Fibroblast of pulmonary artery (primary cell): Measurements from ENCODE around the gene GPR139.

Experiments
- DNase-seq: peaks from one replicate; pipeline ENCODE4 v3.0.0-alpha.2; 2010; ENCODE audit warnings: low read depth
- H3K4me3 ChIP-seq: replicated peaks from 2 replicates; pipeline ENCODE4 v1.5.1; 2011; ENCODE audit warnings: low read depth, mild to moderate bottlenecking, control low read depth, low read length, moderate library complexity
- TF ChIP-seq, protein P1 (sequence below): IDR thresholded peaks from 2 replicates; pipeline ENCODE4 v1.5.1; 2011; ENCODE audit warnings: mild to moderate bottlenecking, control low read depth, low read length, inconsistent platforms; ENCODE audit errors: missing control alignments

The GPR139 gene

GRCh38 chr16:20073203-20074098, at the start of gene GPR139:
TSS of gene GPR139 (minus strand) at chr16:20073890. CDS start at chr16:20073616, 274 bp downstream.
- no peak within 1 kb of the TSS for H3K4me3 ChIP-seq
- DNase-seq, result no peak
- TF ChIP-seq, protein P1, sequence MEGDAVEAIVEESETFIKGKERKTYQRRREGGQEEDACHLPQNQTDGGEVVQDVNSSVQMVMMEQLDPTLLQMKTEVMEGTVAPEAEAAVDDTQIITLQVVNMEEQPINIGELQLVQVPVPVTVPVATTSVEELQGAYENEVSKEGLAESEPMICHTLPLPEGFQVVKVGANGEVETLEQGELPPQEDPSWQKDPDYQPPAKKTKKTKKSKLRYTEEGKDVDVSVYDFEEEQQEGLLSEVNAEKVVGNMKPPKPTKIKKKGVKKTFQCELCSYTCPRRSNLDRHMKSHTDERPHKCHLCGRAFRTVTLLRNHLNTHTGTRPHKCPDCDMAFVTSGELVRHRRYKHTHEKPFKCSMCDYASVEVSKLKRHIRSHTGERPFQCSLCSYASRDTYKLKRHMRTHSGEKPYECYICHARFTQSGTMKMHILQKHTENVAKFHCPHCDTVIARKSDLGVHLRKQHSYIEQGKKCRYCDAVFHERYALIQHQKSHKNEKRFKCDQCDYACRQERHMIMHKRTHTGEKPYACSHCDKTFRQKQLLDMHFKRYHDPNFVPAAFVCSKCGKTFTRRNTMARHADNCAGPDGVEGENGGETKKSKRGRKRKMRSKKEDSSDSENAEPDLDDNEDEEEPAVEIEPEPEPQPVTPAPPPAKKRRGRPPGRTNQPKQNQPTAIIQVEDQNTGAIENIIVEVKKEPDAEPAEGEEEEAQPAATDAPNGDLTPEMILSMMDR, result no peak

GRCh38 chr16:20122011-20122410, 48.3 kb upstream of the GPR139 start:
- TF ChIP-seq, protein P1, result no peak
- no peak for DNase-seq
- H3K4me3 ChIP-seq, result no peak overlapping the region

GRCh38 chr16:20114356-20114755, 40.7 kb upstream of the GPR139 start:
- no peak for DNase-seq
- H3K4me3 ChIP-seq, result no peak overlapping the region
- TF ChIP-seq, protein P1, result no peak

DNA sequence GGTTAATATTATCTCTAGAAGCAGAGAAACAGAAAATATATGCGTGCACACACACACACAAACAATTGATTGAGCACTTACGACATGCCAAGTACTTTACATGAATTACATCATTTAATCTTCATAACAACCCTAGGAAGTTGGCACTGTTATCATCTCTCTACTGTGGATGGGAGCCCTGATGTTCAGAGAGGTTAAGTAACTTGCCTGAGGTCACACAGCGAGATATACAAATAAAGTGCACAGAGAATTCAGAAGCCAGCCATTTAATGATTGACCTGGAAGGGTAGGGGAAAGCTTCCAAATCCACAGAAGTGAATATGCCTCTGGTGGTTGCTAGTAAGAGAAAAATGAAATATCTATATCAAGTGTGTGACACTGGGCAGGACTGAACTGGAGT, 37.5 kb upstream of the GPR139 start:
- H3K4me3 ChIP-seq, result no peak overlapping the region
- DNase-seq, result no peak
- TF ChIP-seq, protein P1, result no peak

DNA sequence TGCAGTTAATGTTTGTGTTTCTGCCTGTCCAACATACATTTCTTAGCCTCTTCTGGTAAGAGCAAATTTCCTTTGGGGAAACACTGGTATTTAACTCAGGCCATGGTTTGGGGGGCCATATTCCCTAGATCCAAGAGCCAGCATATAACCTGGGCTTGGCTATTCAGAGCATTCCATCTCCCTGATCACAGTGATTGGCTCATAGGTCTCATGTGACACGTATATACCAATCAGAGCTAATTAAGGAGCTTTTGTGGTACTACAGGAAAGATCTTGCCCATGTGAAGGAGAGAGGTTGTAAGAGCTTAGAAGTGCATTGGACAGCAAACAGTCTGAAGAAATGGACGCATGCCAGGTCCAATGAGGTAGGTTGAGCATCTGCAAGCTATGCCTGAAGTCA, 33.4 kb upstream of the GPR139 start:
- DNase-seq, result no peak
- no peak overlapping the region for H3K4me3 ChIP-seq
- TF ChIP-seq, protein P1, result no peak

DNA sequence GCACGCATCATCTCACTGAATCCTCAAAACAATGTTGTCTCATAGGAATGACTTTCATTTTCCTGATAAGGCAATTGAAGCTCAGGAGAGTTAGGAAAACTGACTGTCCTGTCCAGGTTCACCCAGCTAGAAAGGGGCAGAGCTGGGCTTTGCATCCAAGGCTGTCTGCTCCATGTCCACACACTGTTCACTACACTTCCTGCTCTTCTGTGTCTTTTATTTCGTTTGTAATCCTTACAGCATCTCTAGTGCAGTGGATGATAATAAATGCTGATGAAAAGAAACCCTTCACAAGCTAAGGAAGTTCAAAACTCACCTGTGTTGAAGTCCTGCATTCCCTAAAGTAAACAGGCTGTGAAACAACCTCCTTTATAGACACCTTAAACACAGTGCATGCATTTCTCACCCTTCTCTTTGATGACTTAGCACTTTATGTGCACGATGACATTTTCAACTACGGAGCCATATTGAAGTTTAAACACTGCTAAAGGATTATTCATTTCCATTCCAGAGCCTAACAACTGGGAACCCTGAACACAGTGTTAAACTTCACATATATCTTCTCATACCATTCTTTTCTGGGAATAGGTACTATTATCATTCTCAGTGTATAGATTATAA, 31.0 kb upstream of the GPR139 start:
- TF ChIP-seq, protein P1, result no peak
- no peak for DNase-seq

More for the DNA sequence above, 31.0 kb upstream of the GPR139 start:
- no peak overlapping the region for H3K4me3 ChIP-seq
